MCF 10A (cell line): ENCODE measurements around the gene SLAMF9. TPM values are rescaled to one million over a fixed set of nuclear protein-coding genes. Genes with fewer than 3 reads are reported as not detected.

ENCODE experiments used
- BruUV-seq: library from RNA; stranded (reverse); fragments of 400-500 nt; replicated peaks from 2 replicates; lab custom pipeline; 2021; lab: Mats Ljungman, UMichigan
- CTCF ChIA-PET: fragments of 300-600 bp; sonication (Branson Sonifier 250); formaldehyde crosslinking; extraction: SDS; loops from one replicate; lab custom pipeline; 2021; ENCODE audit warnings: antibody characterized with exemption, inconsistent platforms; lab: Yijun Ruan, JAX
- POLR2A ChIA-PET: fragments of 300-600, 350-650 bp; sonication (Branson Sonifier 250); formaldehyde crosslinking; extraction: SDS; loops from one replicate; lab custom pipeline; 2020; ENCODE audit warnings: antibody characterized with exemption, inconsistent platforms; lab: Yijun Ruan, JAX
- DNase-seq: peaks from one replicate; pipeline ENCODE4 v3.0.0-alpha.2; 2018; ENCODE audit not compliant: unreplicated experiment
- H3K27ac Mint-ChIP-seq: one replicate; pipeline ENCODE4 v1.8.0; 2022; ENCODE audit warnings: mild to moderate bottlenecking, low read depth, mixed read lengths; ENCODE audit not compliant: unreplicated experiment
- H3K27me3 Mint-ChIP-seq: one replicate; pipeline ENCODE4 v1.8.0; 2022; ENCODE audit warnings: mixed read lengths; ENCODE audit not compliant: insufficient read depth, unreplicated experiment
- H3K36me3 Mint-ChIP-seq: one replicate; pipeline ENCODE4 v1.8.0; 2022; ENCODE audit warnings: mild to moderate bottlenecking, moderate library complexity, mixed read lengths; ENCODE audit not compliant: insufficient read depth, unreplicated experiment
- H3K4me1 Mint-ChIP-seq: one replicate; pipeline ENCODE4 v1.8.0; 2022; ENCODE audit warnings: mixed read lengths; ENCODE audit not compliant: insufficient read depth, unreplicated experiment
- H3K4me3 Mint-ChIP-seq: one replicate; pipeline ENCODE4 v1.8.0; 2022; ENCODE audit warnings: mild to moderate bottlenecking, moderate library complexity, mixed read lengths; ENCODE audit not compliant: unreplicated experiment
- H3K9me3 Mint-ChIP-seq: one replicate; pipeline ENCODE4 v1.8.0; 2022; ENCODE audit warnings: mixed read lengths; ENCODE audit not compliant: unreplicated experiment
- CTCF ChIP-seq: fragments of 200-600 bp; IDR thresholded peaks from one replicate; pipeline ENCODE4 v1.8.0; 2022; ENCODE audit warnings: antibody characterized with exemption, mild to moderate bottlenecking; ENCODE audit not compliant: unreplicated experiment
- intact Hi-C: fragments of 100-400 bp; cut with micrococcal nuclease; formaldehyde crosslinking; loops from 2 replicates; pipeline ENCODE4 v1.14.1; 2022
- total RNA-seq: library from RNA; stranded (reverse); gene quantifications from 2 replicates; pipeline ENCODE4 v1.2.3, GENCODE V29; 2022

The SLAMF9 gene
- total RNA-seq, 1 experiment from 2014 or later, result not detected

DNA sequence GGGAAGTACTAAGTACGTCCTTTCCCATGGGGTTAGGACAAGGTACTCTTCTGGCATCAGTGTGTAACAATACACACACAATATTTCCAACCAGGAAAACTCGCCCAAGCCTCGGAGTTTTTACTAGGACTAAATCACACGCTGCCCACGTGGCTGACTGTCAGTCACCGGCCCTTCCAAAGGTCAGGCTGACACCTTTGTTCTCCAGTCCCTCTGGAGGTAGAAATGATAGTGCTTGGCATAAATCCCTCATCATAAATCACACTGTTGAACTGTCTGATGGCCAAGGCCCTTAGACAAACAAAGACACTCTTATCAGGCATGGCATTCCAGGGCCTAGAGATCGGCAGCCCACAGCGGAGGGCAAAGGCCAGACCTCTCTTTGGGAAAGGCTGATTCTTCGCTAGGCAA is 16.9 kb upstream of the SLAMF9 start:
- intact Hi-C loops, result no loop called here
- Mint-ChIP-seq H3K27ac (no peak overlapping the region), H3K27me3 (no peaks in the 10 kb centered on the region), H3K9me3 (peaks cover 4% of the 10 kb centered on the region), H3K36me3 (peaks cover 11% of the 10 kb centered on the region), H3K4me1 (peaks cover 6% of the 10 kb centered on the region), H3K4me3 (no peak overlapping the region)
- BruUV-seq, result no TSS peak
- no peak for DNase-seq
- POLR2A ChIA-PET, result interaction anchor here (1.2 to 1.3 kb wide), 2 partner anchors 30 to 60 kb away, joined by 3 read pairs; no protein-coding TSS in a partner anchor
- CTCF ChIA-PET, result interaction anchor here (0.5 to 7.5 kb wide), 5 partner anchors 25 to 825 kb away, joined by 3 to 72 read pairs (median 4); no protein-coding TSS in a partner anchor
- no peak for TF ChIP-seq CTCF

DNA sequence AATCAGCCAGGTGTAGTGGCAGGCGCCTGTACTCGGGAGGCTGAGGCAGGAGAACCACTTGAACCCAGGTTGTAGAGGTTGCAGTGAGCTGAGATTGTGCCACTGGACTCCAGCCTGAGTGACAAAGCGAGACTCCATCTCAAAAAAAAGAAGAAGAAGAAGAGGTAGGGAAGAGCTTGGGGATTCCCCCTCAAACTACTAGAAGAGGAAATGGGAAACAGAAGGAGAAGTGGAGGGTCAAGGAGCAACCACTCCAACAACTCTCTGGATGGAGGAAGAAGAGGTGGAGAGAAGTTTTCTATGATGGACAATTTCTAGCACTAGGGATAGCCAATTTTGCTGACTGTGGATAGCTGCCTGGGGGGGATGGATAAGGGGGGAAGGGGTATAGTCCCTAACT is 14.9 kb upstream of the SLAMF9 start:
- intact Hi-C loops, result no loop called here
- H3K4me3 Mint-ChIP-seq, result no peak overlapping the region
- H3K4me1 Mint-ChIP-seq, result peaks cover 11% of the 10 kb centered on the region
- peaks cover 11% of the 10 kb centered on the region for H3K36me3 Mint-ChIP-seq
- BruUV-seq, result no TSS peak
- ChIA-PET CTCF (interaction anchor here (0.6 to 7.5 kb wide), 6 partner anchors 23 to 97 kb away, joined by 4 to 72 read pairs (median 6); no protein-coding TSS in a partner anchor), POLR2A (no interaction called here)
- H3K27me3 Mint-ChIP-seq, result no peaks in the 10 kb centered on the region
- TF ChIP-seq CTCF, result no peak
- no peak overlapping the region for H3K27ac Mint-ChIP-seq
- peaks cover 8% of the 10 kb centered on the region for H3K9me3 Mint-ChIP-seq
- no peak for DNase-seq

- intact Hi-C loops, result no loop called here
- no peak for TF ChIP-seq CTCF
- H3K27me3 Mint-ChIP-seq, result no peaks in the 10 kb centered on the region
Measured at GRCh38 chr1:159965263-159965662, 11.2 kb upstream of the SLAMF9 start.

GRCh38 chr1:159964144-159964543 is 10.1 kb upstream of the SLAMF9 start:
- Mint-ChIP-seq H3K36me3 (peaks cover 11% of the 10 kb centered on the region), H3K4me3 (no peak overlapping the region), H3K4me1 (peaks cover 53% of the 10 kb centered on the region), H3K9me3 (peaks cover 8% of the 10 kb centered on the region), H3K27me3 (no peaks in the 10 kb centered on the region), H3K27ac (no peak overlapping the region)
- CTCF ChIA-PET, result interaction anchor here (0.5 to 52.4 kb wide), 8 partner anchors 18 to 290 kb away, joined by 3 to 1675 read pairs (median 4); no protein-coding TSS in a partner anchor
- TF ChIP-seq CTCF, result no peak
- POLR2A ChIA-PET, result interaction anchor here (0.6 kb wide), 1 partner anchor 15 kb away, joined by 4 read pairs; no protein-coding TSS in a partner anchor
- DNase-seq, result no peak
- no TSS peak for BruUV-seq
- intact Hi-C loops, result loop anchor here (5.0 kb wide), 1 partner anchor 43 kb away; no protein-coding TSS in a partner anchor

More at GRCh38 chr1:159965263-159965662, 11.2 kb upstream of the SLAMF9 start:
- peaks cover 11% of the 10 kb centered on the region for H3K36me3 Mint-ChIP-seq
- no peak for DNase-seq
- CTCF ChIA-PET, result interaction anchor here (0.9 to 52.4 kb wide), 3 partner anchors 31 to 73 kb away, joined by 3 to 1675 read pairs (median 6); no protein-coding TSS in a partner anchor
- POLR2A ChIA-PET, result interaction anchor here (0.8 kb wide), 1 partner anchor 28 kb away, joined by 3 read pairs; no protein-coding TSS in a partner anchor
- BruUV-seq, result no TSS peak
- H3K4me3 Mint-ChIP-seq, result no peak overlapping the region
- peaks cover 45% of the 10 kb centered on the region for H3K4me1 Mint-ChIP-seq
- H3K27ac Mint-ChIP-seq, result no peak overlapping the region
- H3K9me3 Mint-ChIP-seq, result peaks cover 8% of the 10 kb centered on the region
